WTC11 (cell line): ENCODE data around the gene CEP57L1. TPM values are rescaled to one million over a fixed set of nuclear protein-coding genes. Genes with fewer than 3 reads are reported as not detected.
"Not testable (repeated sequence)": the region's sequence is repeated elsewhere in the genome, so short reads cannot be mapped to it uniquely, and the experiment has no call there.

Experiments
- ATAC-seq: fragments of 200-7000 bp; cut with Tn5 transposase; 2 replicates; pipeline ENCODE4 v1.10.0; 2021; ENCODE audit warnings: mild to moderate bottlenecking, moderate library complexity
- CTCF ChIA-PET: fragments of 300-600 bp; sonication (Branson Sonifier 250); formaldehyde crosslinking; loops from one replicate; lab custom pipeline; 2021; ENCODE audit warnings: antibody characterized with exemption; lab: Charles Lee
- POLR2A ChIA-PET: fragments of 350-600 bp; sonication (Branson Sonifier 250); formaldehyde crosslinking; loops from one replicate; lab custom pipeline; 2021; ENCODE audit warnings: antibody characterized with exemption; lab: Charles Lee
- DNase-seq: peaks from one replicate; pipeline ENCODE4 v3.0.0; 2021; ENCODE audit warnings: low spot score
- H3K27ac Mint-ChIP-seq: 2 replicates; pipeline ENCODE4 v1.8.0; 2021; ENCODE audit warnings: mixed read lengths
- H3K27me3 Mint-ChIP-seq: 2 replicates; pipeline ENCODE4 v1.8.0; 2021; ENCODE audit warnings: low read depth, mild to moderate bottlenecking, moderate library complexity, mixed read lengths
- H3K36me3 Mint-ChIP-seq: 2 replicates; pipeline ENCODE4 v1.8.0; 2021; ENCODE audit warnings: mixed read lengths
- H3K4me1 Mint-ChIP-seq: 2 replicates; pipeline ENCODE4 v1.8.0; 2022; ENCODE audit warnings: mixed read lengths
- H3K4me3 Mint-ChIP-seq: 2 replicates; pipeline ENCODE4 v1.8.0; 2021; ENCODE audit warnings: mild to moderate bottlenecking, moderate library complexity, mixed read lengths
- H3K9me3 Mint-ChIP-seq: 2 replicates; pipeline ENCODE4 v1.8.0; 2021; ENCODE audit warnings: mixed read lengths
- CBFB ChIP-seq: sonication (generic); formaldehyde crosslinking; IDR thresholded peaks from 2 replicates; pipeline ENCODE4 v1.8.1; 2022; ENCODE audit warnings: mild to moderate bottlenecking, low read depth, missing genetic modification reagents
- CREB1 ChIP-seq: sonication (generic); formaldehyde crosslinking; IDR thresholded peaks from 2 replicates; pipeline ENCODE4 v1.8.0; 2023; ENCODE audit warnings: mild to moderate bottlenecking, missing genetic modification reagents
- CREM ChIP-seq: sonication (generic); formaldehyde crosslinking; IDR thresholded peaks from 2 replicates; pipeline ENCODE4 v1.8.1; 2022; ENCODE audit warnings: mild to moderate bottlenecking, missing genetic modification reagents, moderate library complexity
- ELF4 ChIP-seq: sonication (generic); formaldehyde crosslinking; IDR thresholded peaks from 2 replicates; pipeline ENCODE4 v1.8.1; 2022; ENCODE audit warnings: low read depth, mild to moderate bottlenecking, moderate library complexity, missing genetic modification reagents
- FOXK1 ChIP-seq: sonication (generic); formaldehyde crosslinking; IDR thresholded peaks from 2 replicates; pipeline ENCODE4 v1.8.0; 2022; ENCODE audit warnings: mild to moderate bottlenecking, moderate library complexity, missing genetic modification reagents
- KAT7 ChIP-seq: sonication (generic); formaldehyde crosslinking; IDR thresholded peaks from 2 replicates; pipeline ENCODE4 v1.8.1; 2023; ENCODE audit warnings: missing genetic modification reagents, mild to moderate bottlenecking, borderline replicate concordance
- MYBL2 ChIP-seq: sonication (generic); formaldehyde crosslinking; IDR thresholded peaks from 2 replicates; pipeline ENCODE4 v1.8.1; 2023; ENCODE audit warnings: mild to moderate bottlenecking, moderate library complexity, missing genetic modification reagents
- OVOL2 ChIP-seq: fragments of 250-450 bp; sonication (Bioruptor Pico); IDR thresholded peaks from 2 replicates; pipeline ENCODE4 v1.9.0; 2021; ENCODE audit warnings: mild to moderate bottlenecking, borderline replicate concordance
- PRRX2 ChIP-seq: fragments of 250-450 bp; sonication (Bioruptor Pico); IDR thresholded peaks from 2 replicates; pipeline ENCODE4 v1.8.0; 2021; ENCODE audit warnings: mild to moderate bottlenecking
- RORB ChIP-seq: fragments of 250-450 bp; sonication (Bioruptor Pico); IDR thresholded peaks from 2 replicates; pipeline ENCODE4 v1.9.0; 2021; ENCODE audit warnings: mild to moderate bottlenecking
- ZNF317 ChIP-seq: sonication (generic); formaldehyde crosslinking; IDR thresholded peaks from 2 replicates; pipeline ENCODE4 v1.8.1; 2023; ENCODE audit warnings: low read depth, mild to moderate bottlenecking, moderate library complexity, missing genetic modification reagents, borderline replicate concordance
- ZNF396 ChIP-seq: fragments of 250-450 bp; sonication (Bioruptor Pico); IDR thresholded peaks from 2 replicates; pipeline ENCODE4 v1.8.0; 2021; ENCODE audit warnings: mild to moderate bottlenecking, moderate library complexity, borderline replicate concordance
- ZNF671 ChIP-seq: fragments of 250-450 bp; sonication (Bioruptor Pico); IDR thresholded peaks from 2 replicates; pipeline ENCODE4 v1.8.0; 2021; ENCODE audit warnings: mild to moderate bottlenecking
- total RNA-seq: library from RNA; stranded (reverse); gene quantifications from 3 replicates; pipeline ENCODE4 v1.2.3, GENCODE V29; 2021
- TF ChIP-seq, protein P1 (sequence below): sonication (generic); formaldehyde crosslinking; IDR thresholded peaks from 2 replicates; pipeline ENCODE4 v1.8.1; 2022; ENCODE audit warnings: low read depth, mild to moderate bottlenecking, moderate library complexity, missing genetic modification reagents, borderline replicate concordance
- TF ChIP-seq, protein P2 (sequence below): sonication (generic); formaldehyde crosslinking; IDR thresholded peaks from 2 replicates; pipeline ENCODE4 v1.8.1; 2023; ENCODE audit warnings: mild to moderate bottlenecking, missing genetic modification reagents
- TF ChIP-seq, protein P3 (sequence below): sonication (generic); formaldehyde crosslinking; IDR thresholded peaks from 2 replicates; pipeline ENCODE4 v1.8.1; 2023; ENCODE audit warnings: mild to moderate bottlenecking, missing genetic modification reagents
- TF ChIP-seq, protein P4 (sequence below): sonication (generic); formaldehyde crosslinking; IDR thresholded peaks from 2 replicates; pipeline ENCODE4 v1.8.1; 2023; ENCODE audit warnings: mild to moderate bottlenecking, moderate library complexity, missing genetic modification reagents
- TF ChIP-seq, protein P5 (sequence below): sonication (generic); formaldehyde crosslinking; conservative IDR thresholded peaks from 2 replicates; pipeline ENCODE4 v1.8.1; 2022; ENCODE audit warnings: mild to moderate bottlenecking, missing genetic modification reagents
- TF ChIP-seq, protein P6 (sequence below): fragments of 250-450 bp; sonication (Bioruptor Pico); IDR thresholded peaks from 2 replicates; pipeline ENCODE4 v1.9.0; 2021; ENCODE audit warnings: mild to moderate bottlenecking
- TF ChIP-seq, protein P7 (sequence below): fragments of 250-450 bp; sonication (Bioruptor Pico); IDR thresholded peaks from 2 replicates; pipeline ENCODE4 v1.8.0; 2021; ENCODE audit warnings: mild to moderate bottlenecking

Gene CEP57L1
- total RNA-seq, 1 experiment from 2014 or later: 13.1 TPM

DNA sequence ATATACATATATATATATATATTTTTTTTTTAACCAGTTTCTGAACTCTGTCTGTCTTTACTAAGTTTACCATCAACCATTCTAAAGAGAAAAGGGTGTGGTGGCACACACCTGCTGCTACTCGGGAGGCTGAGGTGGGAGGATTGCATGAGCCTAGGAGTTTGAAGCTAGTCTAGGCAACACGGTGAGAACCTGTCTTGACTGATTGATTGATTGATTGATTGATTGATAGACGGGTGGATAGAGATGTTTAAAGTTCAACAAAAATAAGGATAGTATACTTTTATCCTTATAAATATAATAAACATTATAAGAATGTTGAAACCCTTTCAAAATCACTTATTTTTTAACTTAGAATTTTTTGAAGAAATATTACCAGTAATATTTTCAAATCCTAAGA, 30.2 kb downstream of the CEP57L1 start:
- Mint-ChIP-seq H3K36me3 (no peaks in the 10 kb centered on the region), H3K4me1 (no peaks in the 10 kb centered on the region), H3K27me3 (no peaks in the 10 kb centered on the region), H3K27ac (no peak overlapping the region), H3K4me3 (no peak overlapping the region), H3K9me3 (no peaks in the 10 kb centered on the region)
- POLR2A ChIA-PET: no interaction called here
- DNase-seq (no peak), ATAC-seq (no peak)
- no peak for TF ChIP-seq PRRX2 (CRISPR knock-in tag)
- TF ChIP-seq FOXK1 (CRISPR knock-in tag): no peak
- no peak for TF ChIP-seq KAT7 (CRISPR knock-in tag)
- TF ChIP-seq, protein P1, sequence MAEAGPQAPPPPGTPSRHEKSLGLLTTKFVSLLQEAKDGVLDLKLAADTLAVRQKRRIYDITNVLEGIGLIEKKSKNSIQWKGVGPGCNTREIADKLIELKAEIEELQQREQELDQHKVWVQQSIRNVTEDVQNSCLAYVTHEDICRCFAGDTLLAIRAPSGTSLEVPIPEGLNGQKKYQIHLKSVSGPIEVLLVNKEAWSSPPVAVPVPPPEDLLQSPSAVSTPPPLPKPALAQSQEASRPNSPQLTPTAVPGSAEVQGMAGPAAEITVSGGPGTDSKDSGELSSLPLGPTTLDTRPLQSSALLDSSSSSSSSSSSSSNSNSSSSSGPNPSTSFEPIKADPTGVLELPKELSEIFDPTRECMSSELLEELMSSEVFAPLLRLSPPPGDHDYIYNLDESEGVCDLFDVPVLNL: no peak
- no peak for TF ChIP-seq ZNF396 (CRISPR knock-in tag)
- TF ChIP-seq, protein P2, sequence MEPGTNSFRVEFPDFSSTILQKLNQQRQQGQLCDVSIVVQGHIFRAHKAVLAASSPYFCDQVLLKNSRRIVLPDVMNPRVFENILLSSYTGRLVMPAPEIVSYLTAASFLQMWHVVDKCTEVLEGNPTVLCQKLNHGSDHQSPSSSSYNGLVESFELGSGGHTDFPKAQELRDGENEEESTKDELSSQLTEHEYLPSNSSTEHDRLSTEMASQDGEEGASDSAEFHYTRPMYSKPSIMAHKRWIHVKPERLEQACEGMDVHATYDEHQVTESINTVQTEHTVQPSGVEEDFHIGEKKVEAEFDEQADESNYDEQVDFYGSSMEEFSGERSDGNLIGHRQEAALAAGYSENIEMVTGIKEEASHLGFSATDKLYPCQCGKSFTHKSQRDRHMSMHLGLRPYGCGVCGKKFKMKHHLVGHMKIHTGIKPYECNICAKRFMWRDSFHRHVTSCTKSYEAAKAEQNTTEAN: no peak
- TF ChIP-seq CREM: no peak
- TF ChIP-seq, protein P3, sequence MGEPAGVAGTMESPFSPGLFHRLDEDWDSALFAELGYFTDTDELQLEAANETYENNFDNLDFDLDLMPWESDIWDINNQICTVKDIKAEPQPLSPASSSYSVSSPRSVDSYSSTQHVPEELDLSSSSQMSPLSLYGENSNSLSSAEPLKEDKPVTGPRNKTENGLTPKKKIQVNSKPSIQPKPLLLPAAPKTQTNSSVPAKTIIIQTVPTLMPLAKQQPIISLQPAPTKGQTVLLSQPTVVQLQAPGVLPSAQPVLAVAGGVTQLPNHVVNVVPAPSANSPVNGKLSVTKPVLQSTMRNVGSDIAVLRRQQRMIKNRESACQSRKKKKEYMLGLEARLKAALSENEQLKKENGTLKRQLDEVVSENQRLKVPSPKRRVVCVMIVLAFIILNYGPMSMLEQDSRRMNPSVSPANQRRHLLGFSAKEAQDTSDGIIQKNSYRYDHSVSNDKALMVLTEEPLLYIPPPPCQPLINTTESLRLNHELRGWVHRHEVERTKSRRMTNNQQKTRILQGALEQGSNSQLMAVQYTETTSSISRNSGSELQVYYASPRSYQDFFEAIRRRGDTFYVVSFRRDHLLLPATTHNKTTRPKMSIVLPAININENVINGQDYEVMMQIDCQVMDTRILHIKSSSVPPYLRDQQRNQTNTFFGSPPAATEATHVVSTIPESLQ (CRISPR knock-in tag): no peak
- TF ChIP-seq OVOL2 (CRISPR knock-in tag): no peak
- TF ChIP-seq ELF4: no peak
- TF ChIP-seq, protein P4, sequence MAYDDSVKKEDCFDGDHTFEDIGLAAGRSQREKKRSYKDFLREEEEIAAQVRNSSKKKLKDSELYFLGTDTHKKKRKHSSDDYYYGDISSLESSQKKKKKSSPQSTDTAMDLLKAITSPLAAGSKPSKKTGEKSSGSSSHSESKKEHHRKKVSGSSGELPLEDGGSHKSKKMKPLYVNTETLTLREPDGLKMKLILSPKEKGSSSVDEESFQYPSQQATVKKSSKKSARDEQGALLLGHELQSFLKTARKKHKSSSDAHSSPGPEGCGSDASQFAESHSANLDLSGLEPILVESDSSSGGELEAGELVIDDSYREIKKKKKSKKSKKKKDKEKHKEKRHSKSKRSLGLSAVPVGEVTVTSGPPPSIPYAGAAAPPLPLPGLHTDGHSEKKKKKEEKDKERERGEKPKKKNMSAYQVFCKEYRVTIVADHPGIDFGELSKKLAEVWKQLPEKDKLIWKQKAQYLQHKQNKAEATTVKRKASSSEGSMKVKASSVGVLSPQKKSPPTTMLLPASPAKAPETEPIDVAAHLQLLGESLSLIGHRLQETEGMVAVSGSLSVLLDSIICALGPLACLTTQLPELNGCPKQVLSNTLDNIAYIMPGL (CRISPR knock-in tag): no peak
- TF ChIP-seq CREB1 (CRISPR knock-in tag): no peak
- TF ChIP-seq MYBL2 (CRISPR knock-in tag): no peak
- CTCF ChIA-PET: no interaction called here

DNA sequence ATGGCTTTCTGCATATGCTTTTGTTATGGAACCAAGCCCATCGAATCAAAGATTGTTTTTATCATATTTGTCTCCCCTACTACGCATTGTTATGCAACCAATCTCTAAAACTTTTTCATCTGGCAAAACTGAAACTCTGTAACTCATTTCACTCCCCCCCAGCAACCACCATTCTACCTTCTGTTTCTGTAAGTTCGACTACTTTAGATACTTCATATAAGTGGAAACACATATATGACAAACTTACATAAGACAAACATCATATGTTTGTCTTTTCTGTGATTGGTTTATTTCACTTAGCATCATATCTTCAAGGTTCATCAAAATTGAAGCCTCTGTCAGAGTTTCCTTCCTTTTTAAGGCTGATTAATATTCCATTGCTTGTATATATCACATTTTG, 34.8 kb downstream of the CEP57L1 start:
- TF ChIP-seq, protein P5, sequence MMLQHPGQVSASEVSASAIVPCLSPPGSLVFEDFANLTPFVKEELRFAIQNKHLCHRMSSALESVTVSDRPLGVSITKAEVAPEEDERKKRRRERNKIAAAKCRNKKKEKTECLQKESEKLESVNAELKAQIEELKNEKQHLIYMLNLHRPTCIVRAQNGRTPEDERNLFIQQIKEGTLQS (CRISPR knock-in tag): no peak
- TF ChIP-seq, protein P6, sequence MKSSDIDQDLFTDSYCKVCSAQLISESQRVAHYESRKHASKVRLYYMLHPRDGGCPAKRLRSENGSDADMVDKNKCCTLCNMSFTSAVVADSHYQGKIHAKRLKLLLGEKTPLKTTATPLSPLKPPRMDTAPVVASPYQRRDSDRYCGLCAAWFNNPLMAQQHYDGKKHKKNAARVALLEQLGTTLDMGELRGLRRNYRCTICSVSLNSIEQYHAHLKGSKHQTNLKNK (CRISPR knock-in tag): no peak
- TF ChIP-seq CBFB: no peak
- TF ChIP-seq RORB (CRISPR knock-in tag): no peak
- no peak for TF ChIP-seq ZNF317 (CRISPR knock-in tag)
- TF ChIP-seq, protein P7, sequence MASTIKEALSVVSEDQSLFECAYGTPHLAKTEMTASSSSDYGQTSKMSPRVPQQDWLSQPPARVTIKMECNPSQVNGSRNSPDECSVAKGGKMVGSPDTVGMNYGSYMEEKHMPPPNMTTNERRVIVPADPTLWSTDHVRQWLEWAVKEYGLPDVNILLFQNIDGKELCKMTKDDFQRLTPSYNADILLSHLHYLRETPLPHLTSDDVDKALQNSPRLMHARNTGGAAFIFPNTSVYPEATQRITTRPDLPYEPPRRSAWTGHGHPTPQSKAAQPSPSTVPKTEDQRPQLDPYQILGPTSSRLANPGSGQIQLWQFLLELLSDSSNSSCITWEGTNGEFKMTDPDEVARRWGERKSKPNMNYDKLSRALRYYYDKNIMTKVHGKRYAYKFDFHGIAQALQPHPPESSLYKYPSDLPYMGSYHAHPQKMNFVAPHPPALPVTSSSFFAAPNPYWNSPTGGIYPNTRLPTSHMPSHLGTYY (CRISPR knock-in tag): no peak
- TF ChIP-seq ZNF671: no peak
- CTCF ChIA-PET: no interaction called here
- no peak overlapping the region for H3K27ac Mint-ChIP-seq
- ATAC-seq (no peak), DNase-seq (no peak)
- no peaks in the 10 kb centered on the region for H3K27me3 Mint-ChIP-seq
- no peak overlapping the region for H3K4me3 Mint-ChIP-seq
- POLR2A ChIA-PET: no interaction called here
- no peaks in the 10 kb centered on the region for H3K36me3 Mint-ChIP-seq
- no peaks in the 10 kb centered on the region for H3K4me1 Mint-ChIP-seq
- H3K9me3 Mint-ChIP-seq: peaks cover 6% of the 10 kb centered on the region; the same call in 1 of the 2 replicates

DNA sequence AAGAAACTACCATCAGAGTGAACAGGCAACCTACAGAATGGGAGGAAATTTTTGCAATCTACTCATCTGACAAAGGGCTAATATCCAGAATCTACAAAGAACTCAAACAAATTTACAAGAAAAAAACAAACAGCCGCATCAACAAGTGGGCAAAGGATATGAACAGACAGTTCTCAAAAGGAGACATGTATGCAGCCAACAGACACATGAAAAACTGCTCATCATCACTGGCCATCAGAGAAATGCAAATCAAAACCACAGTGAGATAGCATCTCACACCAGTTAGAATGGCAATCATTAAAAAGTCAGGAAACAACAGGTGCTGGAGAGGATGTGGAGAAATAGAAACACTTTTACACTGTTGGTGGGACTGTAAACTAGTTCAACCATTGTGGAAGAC, 40.3 kb downstream of the CEP57L1 start:
- ATAC-seq, CTCF ChIA-PET, POLR2A ChIA-PET, H3K4me3 Mint-ChIP-seq, H3K27ac Mint-ChIP-seq, H3K36me3 Mint-ChIP-seq, H3K27me3 Mint-ChIP-seq, H3K4me1 Mint-ChIP-seq, DNase-seq: not testable (repeated sequence)
- peaks cover 10% of the 10 kb centered on the region; the same call in 1 of the 2 replicates for H3K9me3 Mint-ChIP-seq

DNA sequence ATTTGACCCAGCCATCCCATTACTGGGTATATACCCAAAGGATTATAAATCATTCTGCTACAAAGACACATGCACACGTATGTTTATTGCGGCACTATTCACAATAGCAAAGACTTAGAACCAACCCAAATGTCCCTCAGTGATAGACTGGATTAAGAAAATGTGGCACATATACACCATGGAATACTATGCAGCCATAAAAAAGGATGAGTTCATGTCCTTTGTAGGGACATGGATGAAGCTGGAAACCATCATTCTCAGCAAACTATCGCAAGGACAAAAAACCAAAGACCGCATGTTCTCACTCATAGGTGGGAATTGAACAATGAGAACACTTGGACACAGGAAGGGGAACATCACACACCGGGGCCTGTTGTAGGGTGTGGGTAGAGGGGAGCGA, 40.7 kb downstream of the CEP57L1 start:
- H3K27ac Mint-ChIP-seq, H3K4me1 Mint-ChIP-seq, H3K27me3 Mint-ChIP-seq, POLR2A ChIA-PET, CTCF ChIA-PET, H3K4me3 Mint-ChIP-seq, H3K36me3 Mint-ChIP-seq, ATAC-seq, DNase-seq: not testable (repeated sequence)
- H3K9me3 Mint-ChIP-seq: peaks cover 10% of the 10 kb centered on the region; the same call in 1 of the 2 replicates
